Stimulated activated CD4-positive, alpha-beta T cell treated with anti-CD3 and anti-CD28 coated beads, Interleukin-12 subunit alpha, Interleukin-12 subunit beta, amount 100 ng/mL, for 48 hours (primary cell): ENCODE results near the gene KRT78.

Experiments used
- DNase-seq, 3 donors: peaks; one replicate each; pipeline ENCODE4 v3.0.0-alpha.2; 2020; ENCODE audit warnings: low read depth in 2 of 3, low spot score in 1 of 3

The KRT78 gene

GRCh38 chr12:52839436-52840105 lies 9.2 kb downstream of the KRT78 start:
- no peak for DNase-seq

- DNase-seq, result no peak
These were observed 10.0 kb downstream of the KRT78 start for GRCh38 chr12:52838609-52839435.

- no peak for DNase-seq
These were observed 10.8 kb downstream of the KRT78 start for GRCh38 chr12:52837781-52838608.

- no peak for DNase-seq
These were observed 11.4 kb downstream of the KRT78 start for GRCh38 chr12:52837413-52837741.

- no peak for DNase-seq
These were observed 12.0 kb downstream of the KRT78 start for GRCh38 chr12:52836491-52837412.

GRCh38 chr12:52836042-52836466 lies 12.7 kb downstream of the KRT78 start:
- DNase-seq, result peak; percentile 34 to 56 (median 51)

GRCh38 chr12:52835271-52836041 lies 13.3 kb downstream of the KRT78 start:
- DNase-seq, result no peak

- no peak for DNase-seq
These were observed 14.1 kb downstream of the KRT78 start for GRCh38 chr12:52834727-52835001.

GRCh38 chr12:52833922-52834726 lies 14.7 kb downstream of the KRT78 start, which contains the start of gene KRT79:
Gene KRT79, minus strand, starts transcription at chr12:52834311. Its CDS starts 51 bp downstream, at chr12:52834260.
- no peak for DNase-seq

- no peak for DNase-seq
These were observed 15.5 kb downstream of the KRT78 start for GRCh38 chr12:52832985-52833905.

GRCh38 chr12:52832451-52832850 lies 16.3 kb downstream of the KRT78 start:
- DNase-seq, result no peak

- no peak for DNase-seq
These were observed 17.5 kb downstream of the KRT78 start for GRCh38 chr12:52831251-52831650.

GRCh38 chr12:52829986-52830770 lies 18.6 kb downstream of the KRT78 start:
- no peak for DNase-seq

GRCh38 chr12:52828591-52829021 lies 20.2 kb downstream of the KRT78 start:
- no peak for DNase-seq

- DNase-seq, result no peak
These were observed 20.6 kb downstream of the KRT78 start for GRCh38 chr12:52828156-52828555.

GRCh38 chr12:52827499-52828090 lies 21.2 kb downstream of the KRT78 start:
- no peak for DNase-seq
